GM12891 (cell line): Measurements from ENCODE around the gene LMO7.

Experiments
- PAX5 ChIP-seq: IDR thresholded peaks from 2 replicates; pipeline ENCODE4 v1.6.1; 2011; ENCODE audit warnings: low read length, moderate library complexity, mild to moderate bottlenecking; ENCODE audit not compliant: insufficient read depth, severe bottlenecking
- POLR2A ChIP-seq: IDR thresholded peaks from 2 replicates; pipeline ENCODE4 v1.6.1; 2011; ENCODE audit warnings: low read depth, low read length, control low read depth
- POLR2AphosphoS5 ChIP-seq: IDR thresholded peaks from 2 replicates; pipeline ENCODE4 v1.6.1; 2011; ENCODE audit warnings: low read depth, low read length, control low read depth
- POU2F2 ChIP-seq: IDR thresholded peaks from 2 replicates; pipeline ENCODE4 v1.6.1; 2011; ENCODE audit warnings: low read depth, mild to moderate bottlenecking, control low read depth, low read length, moderate library complexity
- SPI1 ChIP-seq: IDR thresholded peaks from 2 replicates; pipeline ENCODE4 v1.6.1; 2011; ENCODE audit warnings: low read depth, low read length, control low read depth
- TAF1 ChIP-seq: IDR thresholded peaks from 2 replicates; pipeline ENCODE4 v1.6.1; 2011; ENCODE audit warnings: low read depth, low read length, control low read depth

GRCh38 chr13:75879656-75880055, 243.5 kb downstream of the LMO7 start:
- TF ChIP-seq POLR2A (no peak), TAF1 (no peak), POLR2AphosphoS5 (no peak), POU2F2 (no peak), SPI1 (no peak), PAX5 (no peak)
